Aorta (tissue), 5 donors: ENCODE measurements around the gene HSPA12A. TPM values are rescaled to one million over a fixed set of nuclear protein-coding genes. Genes with fewer than 3 reads are reported as not detected.

Experiments
- ATAC-seq: fragments of 200-7000 bp; cut with Tn5 transposase; one replicate; pipeline ENCODE4 v1.9.1; 2022; ENCODE audit warnings: moderate library complexity; ENCODE audit not compliant: low FRiP score
- DNase-seq, 2 donors: peaks; one replicate each; pipeline ENCODE4 v3.0.0-alpha.2; 2020
- H3K27ac ChIP-seq, 2 donors: one replicate each; pipeline ENCODE4 v1.5.1; 2013; ENCODE audit warnings: low read length in 2 of 2, mild to moderate bottlenecking in 2 of 2, moderate library complexity in 2 of 2, control low read depth in 1 of 2, inconsistent platforms in 1 of 2, low read depth in 1 of 2
- H3K27me3 ChIP-seq, 2 donors: one replicate each; pipeline ENCODE4 v1.6.1; 2013; ENCODE audit warnings: control low read depth in 1 of 2, low read length in 1 of 2, mild to moderate bottlenecking in 1 of 2, moderate library complexity in 1 of 2; ENCODE audit not compliant: insufficient read depth in 2 of 2, control insufficient read depth in 1 of 2
- H3K36me3 ChIP-seq, 2 donors: one replicate each; pipeline ENCODE4 v1.6.1; 2013; ENCODE audit warnings: control low read depth in 1 of 2, low read length in 1 of 2, mild to moderate bottlenecking in 1 of 2; ENCODE audit not compliant: insufficient read depth in 2 of 2, control insufficient read depth in 1 of 2
- H3K4me1 ChIP-seq, 2 donors: one replicate each; pipeline ENCODE4 v1.6.1; 2013; ENCODE audit warnings: low read length in 2 of 2, control low read depth in 1 of 2, mild to moderate bottlenecking in 1 of 2, moderate library complexity in 1 of 2; ENCODE audit not compliant: insufficient read depth in 2 of 2, control insufficient read depth in 1 of 2
- H3K4me3 ChIP-seq, 2 donors: one replicate each; pipeline ENCODE4 v1.5.1; 2013; ENCODE audit warnings: low read length in 2 of 2, control low read depth in 1 of 2, mild to moderate bottlenecking in 1 of 2
- H3K9me3 ChIP-seq: one replicate; pipeline ENCODE4 v1.6.1; 2013; ENCODE audit warnings: mild to moderate bottlenecking, low read length; ENCODE audit not compliant: control insufficient read depth
- WGBS, 2 donors: extraction: QIAGEN DNeasy Blood & Tissue Kit; methylation state at CpG; one replicate each; pipeline ENCODE4 v1.1.7; 2013; 5-methylcytosine and 5-hydroxymethylcytosine counted together
- intact Hi-C, 2 donors: fragments of 100-400 bp; cut with DNase I; formaldehyde crosslinking; loops; one replicate each; pipeline versions ENCODE4 v1.14.2 to v1.15.0; 2022
- polyA plus RNA-seq, 2 donors: library from polyadenylated mRNA; stranded (reverse); fragments of 200-250 nt; gene quantifications; one replicate each; pipeline ENCODE4 v1.2.3, GENCODE V29; 2013
- total RNA-seq, 2 donors: library from RNA; stranded (reverse); fragmentation: NEBNext Ultra II Directional; extraction: Animal tissue kit (Norgen Biotek cat#: 25700); gene quantifications; one replicate each; pipeline ENCODE4 v1.2.1, GENCODE V29; 2021
- donor health status: healthy with polysubstance abuse.
- donor health status: Bipolar disorder and iron deficiency.
- donor health status: DM: no; HTN: no; CAD: no.
- donor health status: DM: no; HTN: no; CAD: no.
- donor health status: DM: yes; HTN: yes; CAD: no.

HSPA12A gene
- total and polyA plus RNA-seq, 4 donors, result 2.3 to 25.7 (median 10.2) TPM

GRCh38 chr10:116626815-116627214, 115.6 kb downstream of the HSPA12A start:
- DNase-seq (no peak), ATAC-seq (no peak)
- Histone ChIP-seq H3K36me3 (no peaks in the 10 kb centered on the region), H3K27ac (no peak overlapping the region), H3K4me1 (no peaks in the 10 kb centered on the region), H3K27me3 (no peaks in the 10 kb centered on the region), H3K4me3 (no peak overlapping the region), H3K9me3 (no peaks in the 10 kb centered on the region)
- WGBS, 2 donors, result 73 to 75% methylated on average over 9 of the region's 9 CpGs
- intact Hi-C loops, result no loop called here

- 91% methylated on average over 7 of the region's 7 CpGs for WGBS, 2 donors
- no peaks in the 10 kb centered on the region for H3K36me3 ChIP-seq
- DNase-seq, result no peak
- intact Hi-C loops, result no loop called here
- no peak overlapping the region for H3K27ac ChIP-seq
- no peaks in the 10 kb centered on the region for H3K9me3 ChIP-seq
- no peaks in the 10 kb centered on the region for H3K27me3 ChIP-seq
- H3K4me1 ChIP-seq, result no peaks in the 10 kb centered on the region
- H3K4me3 ChIP-seq, result no peak overlapping the region
- no peak for ATAC-seq
These were observed 116.5 kb downstream of the HSPA12A start for GRCh38 chr10:116625845-116626244.

GRCh38 chr10:116621934-116622655, 120.3 kb downstream of the HSPA12A start:
- Histone ChIP-seq H3K36me3 (no peaks in the 10 kb centered on the region), H3K4me3 (no peak overlapping the region), H3K4me1 (no peaks in the 10 kb centered on the region), H3K27me3 (no peaks in the 10 kb centered on the region), H3K27ac (no peak overlapping the region), H3K9me3 (no peaks in the 10 kb centered on the region)
- no peak for ATAC-seq
- intact Hi-C loops, result no loop called here
- 86 to 88% methylated on average over 11 of the region's 11 CpGs for WGBS, 2 donors
- no peak for DNase-seq

GRCh38 chr10:116621476-116621875, 120.9 kb downstream of the HSPA12A start:
- no peak overlapping the region for H3K4me3 ChIP-seq
- H3K9me3 ChIP-seq, result no peaks in the 10 kb centered on the region
- no peaks in the 10 kb centered on the region for H3K27me3 ChIP-seq
- intact Hi-C loops, result no loop called here
- no peak overlapping the region for H3K27ac ChIP-seq
- no peaks in the 10 kb centered on the region for H3K36me3 ChIP-seq
- 81% methylated on average over 8 of the region's 8 CpGs for whole genome bisulfite sequencing, 2 donors
- DNase-seq (no peak), ATAC-seq (no peak)
- no peaks in the 10 kb centered on the region for H3K4me1 ChIP-seq

Other genes with a start within 250 kb of the HSPA12A start
- gene PNLIP, start 196.6 kb downstream of the HSPA12A start, total RNA-seq, result 1 to 10 TPM; 2.3 to 2.7 TPM
- 1 to 10 TPM in 1 of 2 donors, under 1 TPM in 1; 0.88 to 1.3 TPM for gene PNLIP, start 196.6 kb downstream of the HSPA12A start, polyA plus RNA-seq
- gene PNLIPRP1, start 151.6 kb downstream of the HSPA12A start, total RNA-seq, result 1 to 10 TPM in 1 of 2 donors, under 1 TPM in 1; 0.94 to 1.4 TPM
- 1 to 10 TPM in 1 of 2 donors, under 1 TPM in 1; 0.95 to 1.5 TPM for gene PNLIPRP1, start 151.6 kb downstream of the HSPA12A start, polyA plus RNA-seq
- 1 to 10 TPM in 1 of 2 donors, not detected in 1; 1.2 TPM for gene PNLIPRP2, start 121.6 kb downstream of the HSPA12A start, total RNA-seq
- gene PNLIPRP2, start 121.6 kb downstream of the HSPA12A start, polyA plus RNA-seq, result 1 to 10 TPM in 1 of 2 donors, under 1 TPM in 1; 0.77 to 4.3 TPM
- under 1 TPM in 1 of 2 donors, not detected in 1; 0.51 TPM for gene ENO4, start 106.9 kb upstream of the HSPA12A start, total RNA-seq
- under 1 TPM in 1 of 2 donors, not detected in 1; 0.41 TPM for gene ENO4, start 106.9 kb upstream of the HSPA12A start, polyA plus RNA-seq